GM21825 (cell line): ENCODE data around the gene COL4A6.
A peak's percentile ranks its signal among the peaks of the same experiment; 100 is the strongest.

Experiments used
- ATAC-seq: cut with Tn5 transposase; IDR thresholded peaks from one replicate; pipeline ENCODE4 v1.9.1; 2021; ENCODE audit warnings: mild to moderate bottlenecking, moderate library complexity; ENCODE audit not compliant: unreplicated experiment

Gene COL4A6

DNA sequence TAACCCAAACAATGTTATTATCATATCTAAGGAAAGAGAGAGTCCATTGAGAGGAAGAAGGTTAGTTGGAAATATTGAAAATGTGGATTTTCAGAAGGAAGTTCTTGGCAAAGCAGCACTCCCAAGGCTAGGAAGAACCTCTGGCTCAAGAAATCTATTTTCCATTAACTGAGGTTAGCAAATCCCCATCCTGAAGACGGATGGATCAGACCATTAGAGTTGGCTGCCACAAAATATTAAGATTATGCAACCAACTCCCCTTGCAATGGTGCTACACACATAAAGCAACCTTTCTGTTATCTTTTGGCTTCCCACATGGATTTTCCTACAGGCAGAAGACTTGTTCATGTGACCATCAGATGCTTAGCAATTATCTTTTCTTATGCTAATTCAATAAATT is 96.3 kb downstream of the COL4A6 start:
- ATAC-seq = no peak

DNA sequence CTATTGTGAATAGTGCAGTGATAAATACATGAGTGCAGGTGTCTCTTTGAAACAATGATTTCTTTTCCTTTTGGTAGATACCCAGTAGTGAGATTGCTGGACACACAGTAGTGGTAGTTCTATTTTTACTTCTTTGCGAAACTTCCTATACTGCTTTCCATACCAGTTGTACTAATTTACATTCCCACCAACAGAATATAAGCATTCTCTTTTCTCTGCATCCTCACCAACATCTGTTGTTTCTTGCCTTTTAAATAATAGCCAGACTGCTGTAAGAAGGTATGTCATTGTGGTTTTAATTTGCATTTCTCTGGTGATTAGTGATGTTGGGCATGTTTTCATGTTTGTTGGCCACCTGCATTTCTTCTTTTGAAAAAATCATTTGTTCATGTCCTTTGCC is 105.9 kb downstream of the COL4A6 start:
- ATAC-seq = no peak

DNA sequence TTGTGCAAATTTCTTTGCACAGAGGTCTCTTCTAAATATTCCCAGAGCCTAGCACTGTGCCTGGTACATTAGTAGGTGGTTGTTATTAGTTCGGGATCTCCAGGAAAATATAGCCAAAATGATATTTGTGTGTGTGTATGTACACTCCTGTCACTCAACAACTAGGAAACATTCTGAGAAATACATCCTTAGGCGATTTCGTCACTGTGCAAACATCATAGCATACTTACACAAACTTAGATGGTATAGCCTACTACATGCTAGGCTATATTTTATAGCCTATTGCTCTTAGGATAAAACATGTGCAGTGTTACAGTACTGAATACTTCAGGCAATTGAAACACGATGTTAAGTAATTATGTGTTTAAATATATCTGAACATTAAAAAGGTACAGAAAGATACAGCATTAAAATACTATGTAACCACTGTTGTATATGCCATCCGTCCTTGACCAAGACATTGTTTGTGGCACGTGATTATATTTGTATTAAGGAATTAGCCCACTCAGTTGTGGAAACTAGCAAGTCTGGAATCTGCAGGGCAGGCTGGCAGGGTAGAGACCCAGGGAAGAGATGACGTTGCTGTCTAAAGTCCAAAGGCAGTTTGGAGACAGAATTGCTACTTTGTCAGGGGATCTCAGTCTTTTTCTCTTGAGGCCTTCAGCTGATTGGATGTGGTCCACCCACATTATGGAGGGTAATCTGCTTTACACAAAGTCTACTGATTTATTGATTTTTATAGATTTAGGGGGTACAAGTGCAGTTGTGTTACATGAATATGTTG is 106.9 kb downstream of the COL4A6 start:
- no peak for ATAC-seq

DNA sequence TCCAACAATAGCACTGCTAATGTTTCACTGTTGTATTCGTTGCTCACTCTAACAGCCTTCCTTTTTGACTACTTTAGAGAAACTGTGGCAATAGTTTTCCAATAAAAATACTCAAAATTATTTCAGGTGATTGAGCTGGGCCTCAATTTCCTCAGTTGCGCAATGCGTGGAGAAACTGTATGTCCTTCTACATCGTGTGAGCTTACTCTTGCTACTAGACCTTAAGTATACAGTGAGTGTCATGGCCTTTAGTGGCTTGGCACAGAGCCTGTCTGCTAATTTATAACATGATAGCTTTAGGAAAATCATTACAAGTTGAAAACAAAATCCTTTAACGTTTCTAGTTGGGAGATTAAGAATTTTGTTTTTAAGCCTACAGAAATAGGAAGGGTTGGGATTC is 114.5 kb downstream of the COL4A6 start:
- ATAC-seq = no peak

DNA sequence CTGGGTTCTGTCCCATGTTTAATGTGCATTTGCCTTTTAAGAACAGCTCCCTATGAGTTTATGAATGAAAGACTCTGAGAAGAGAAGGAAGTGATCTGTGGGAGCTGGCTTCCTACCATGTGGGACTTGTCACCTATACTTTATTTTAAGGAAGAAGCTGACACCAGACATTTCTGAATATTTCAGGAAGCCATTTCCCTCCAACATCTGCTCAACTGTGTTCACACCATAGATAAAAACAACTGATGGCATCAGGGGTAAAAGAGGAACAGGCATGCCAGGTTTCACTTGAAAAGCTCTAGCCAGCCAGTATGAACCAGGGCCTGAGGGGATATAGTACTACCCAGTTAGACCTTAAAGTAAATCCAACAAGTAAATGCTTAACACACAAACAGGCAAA is 116.0 kb downstream of the COL4A6 start:
- no peak for ATAC-seq

DNA sequence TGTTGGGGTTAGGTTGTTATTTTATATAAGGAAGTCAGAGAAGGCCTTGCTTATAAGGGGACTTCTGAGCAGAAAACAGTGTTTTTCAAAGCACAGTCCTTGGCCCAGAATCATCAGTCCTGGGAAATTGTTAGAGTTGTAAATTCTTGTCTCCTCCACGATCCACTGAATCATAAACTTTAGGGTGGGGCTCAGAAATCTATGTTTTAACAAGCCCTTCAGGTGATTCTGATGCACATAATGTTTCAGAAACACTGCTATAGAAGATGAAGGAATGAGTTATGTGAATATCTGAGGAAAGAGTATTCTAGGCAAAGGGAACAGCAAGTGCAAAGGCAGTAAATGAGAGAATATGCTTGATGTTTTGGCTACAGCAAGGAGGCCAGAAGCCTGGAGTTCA is 121.8 kb downstream of the COL4A6 start:
- ATAC-seq = no peak

DNA sequence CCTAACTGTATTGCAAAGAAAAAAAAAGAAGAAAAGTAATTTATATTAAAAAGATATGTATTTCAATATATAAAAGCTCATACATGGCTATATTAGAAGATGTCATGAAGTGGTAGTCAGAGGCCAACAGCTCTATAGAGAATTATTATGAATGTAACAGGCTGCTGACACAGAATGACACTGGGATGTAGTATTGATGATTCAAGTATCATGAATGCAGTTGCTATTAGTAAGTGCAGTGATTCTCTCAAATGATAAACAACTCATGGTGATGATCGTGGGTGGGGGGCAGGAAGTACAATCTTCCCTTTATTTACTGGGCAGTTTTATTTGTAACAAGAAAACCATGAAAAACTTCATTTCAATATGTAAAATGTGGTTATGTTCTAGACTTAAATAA is 124.6 kb downstream of the COL4A6 start:
- no peak for ATAC-seq

DNA sequence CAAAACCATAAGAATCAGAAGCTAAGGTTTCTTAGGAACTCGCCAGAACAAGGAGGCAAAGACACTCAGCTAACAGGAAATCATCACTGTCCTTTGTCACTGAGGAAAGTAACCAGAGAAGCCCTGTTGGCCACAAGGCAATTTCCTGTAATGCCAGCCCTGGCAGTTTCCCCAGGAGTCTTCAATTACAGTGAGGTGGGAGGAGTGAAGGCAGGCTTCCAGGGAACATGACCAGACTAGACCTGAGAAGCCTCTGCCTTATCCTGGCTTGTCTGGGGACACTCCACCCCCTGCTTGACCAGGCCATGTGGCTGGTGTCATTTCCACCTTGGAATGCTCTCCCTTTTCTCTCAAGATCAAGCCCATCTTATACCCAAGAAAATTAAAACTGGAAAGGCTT is 125.3 kb downstream of the COL4A6 start:
- ATAC-seq = no peak

DNA sequence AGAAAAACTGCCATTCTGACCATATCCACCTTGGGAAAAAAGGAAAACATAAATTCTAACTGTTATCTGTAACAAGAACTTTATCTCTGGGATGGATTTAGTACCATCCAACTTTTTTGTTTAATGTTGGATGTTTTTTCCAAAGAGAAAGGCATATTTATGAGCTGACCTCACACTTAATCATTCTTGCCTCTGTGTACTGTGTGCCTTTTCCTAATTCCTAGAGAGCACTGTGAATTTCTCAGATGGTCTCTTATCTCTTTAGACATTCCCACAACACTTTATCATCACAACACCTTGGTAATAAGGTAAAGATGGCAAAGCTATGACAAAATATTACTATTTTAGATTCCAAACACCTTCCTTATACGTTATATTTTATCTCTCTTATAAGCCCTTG is 126.2 kb downstream of the COL4A6 start:
- ATAC-seq = no peak

DNA sequence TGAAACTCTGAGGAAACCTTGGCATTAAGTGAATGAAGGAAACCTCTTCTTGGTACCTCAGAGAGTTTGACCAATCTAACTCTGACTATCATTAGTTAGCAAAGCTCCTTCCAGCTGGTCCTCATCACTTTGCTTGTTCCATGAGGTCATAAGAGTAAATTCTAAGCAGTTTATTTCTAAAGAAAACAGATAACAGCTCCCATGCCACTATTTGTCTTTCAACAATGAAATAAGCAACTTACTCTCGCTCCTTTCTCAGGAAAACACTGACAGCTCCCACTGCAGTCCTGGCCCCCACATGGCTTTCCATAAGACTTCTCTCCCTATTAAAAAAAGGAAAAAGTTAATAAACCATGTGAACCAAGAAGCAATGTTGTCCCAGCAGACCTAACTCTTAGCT is 127.7 kb downstream of the COL4A6 start:
- no peak for ATAC-seq

DNA sequence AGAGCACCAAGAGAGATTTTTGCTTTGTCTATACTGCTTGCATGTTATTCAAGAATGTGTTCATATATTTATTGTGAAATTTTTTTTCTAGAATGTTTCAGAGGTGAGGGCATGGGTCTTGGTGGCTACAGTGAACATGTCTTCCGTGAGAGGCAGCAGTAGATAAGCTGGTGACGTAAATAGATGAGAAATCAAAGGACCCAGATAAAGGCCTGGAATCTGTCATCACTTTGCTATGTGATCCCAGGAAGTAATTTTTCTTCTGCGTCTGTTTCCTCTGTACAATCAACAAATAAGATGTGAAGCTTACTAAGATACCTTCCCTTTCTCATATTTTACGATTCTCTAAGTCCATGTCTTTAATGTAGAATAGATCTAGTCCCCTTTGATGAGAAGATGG is 129.1 kb downstream of the COL4A6 start:
- no peak for ATAC-seq

DNA sequence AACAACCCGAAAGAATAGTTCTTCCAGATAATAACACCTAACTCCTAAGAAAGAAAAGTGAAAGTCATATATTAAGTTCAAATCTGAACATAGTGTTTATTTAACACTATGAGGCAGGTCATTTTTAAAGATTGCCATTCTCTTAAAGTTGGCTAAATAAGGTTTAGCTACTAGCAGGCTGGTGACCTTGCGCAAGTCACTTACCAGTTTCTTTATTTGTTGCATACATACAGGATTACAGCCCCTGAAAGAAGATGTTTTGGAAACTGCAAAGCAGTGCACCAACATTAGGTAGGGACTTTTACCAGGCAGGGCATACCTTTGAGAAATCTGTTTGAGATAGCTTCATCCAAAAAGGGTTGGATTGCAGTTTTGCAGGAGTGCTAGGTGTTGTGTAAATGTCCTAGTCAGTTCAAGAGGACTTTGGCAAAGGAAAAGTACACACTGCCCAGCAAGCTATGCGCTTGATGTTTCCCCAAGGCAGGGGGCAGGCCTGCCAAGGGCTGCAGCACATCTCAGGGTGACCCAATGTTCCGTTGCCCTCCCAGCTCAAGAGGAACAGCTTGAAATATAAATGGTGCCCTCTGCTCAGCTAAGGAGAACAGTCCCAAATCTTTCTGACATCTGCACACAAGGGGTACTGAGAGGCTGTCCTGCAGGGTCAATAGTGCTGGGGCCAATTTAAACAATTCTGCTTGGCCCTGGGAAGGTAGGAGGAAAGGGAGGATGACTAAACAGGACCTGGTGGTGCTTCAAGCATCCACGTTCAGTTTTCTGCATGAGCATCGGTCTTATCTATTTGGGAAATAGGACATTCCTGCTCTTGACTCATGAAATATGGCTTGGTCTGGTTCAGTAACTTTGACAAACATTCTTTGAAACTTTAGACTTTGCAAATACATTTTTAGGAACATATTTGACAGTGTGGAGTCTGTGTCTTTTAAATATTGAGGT is 130.8 kb downstream of the COL4A6 start:
- ATAC-seq = no peak

DNA sequence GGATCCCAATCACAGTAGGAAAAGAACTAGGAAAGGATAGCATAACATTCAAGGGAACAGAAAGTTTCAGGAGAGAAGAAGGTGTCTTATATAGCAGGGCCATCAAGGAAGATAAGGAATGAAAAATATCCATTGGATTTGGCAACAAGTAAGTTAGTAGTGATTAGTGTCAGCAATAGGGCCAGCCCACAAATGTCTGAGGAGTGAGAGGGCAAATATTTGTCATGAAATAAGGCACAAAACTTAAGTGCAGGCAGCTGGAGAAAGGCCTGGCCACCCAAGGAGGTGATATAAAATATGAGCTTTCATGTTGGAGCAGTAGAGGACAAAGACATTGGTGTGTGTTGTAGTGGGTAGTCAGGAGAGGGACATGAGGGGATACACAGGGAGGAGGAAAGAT is 132.1 kb downstream of the COL4A6 start:
- ATAC-seq = no peak

DNA sequence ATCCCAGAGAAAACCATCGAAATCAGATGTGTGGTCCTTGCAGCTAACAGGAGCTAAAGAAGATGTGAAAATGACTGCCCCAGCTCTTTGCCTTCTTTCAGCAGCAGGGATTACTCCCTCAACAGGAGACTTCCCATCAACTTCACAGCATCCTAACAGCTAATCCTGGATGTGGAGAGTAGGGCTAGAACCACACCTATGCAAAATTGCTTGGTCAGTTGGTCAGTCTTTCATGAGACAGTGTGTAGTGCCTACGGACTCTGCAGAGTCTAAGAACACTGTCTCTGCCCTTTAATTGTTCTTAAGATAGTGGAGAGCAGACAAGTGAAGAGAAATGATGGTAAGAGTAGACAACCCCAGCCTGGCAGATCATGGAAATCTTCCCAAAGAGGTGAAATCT is 133.5 kb downstream of the COL4A6 start:
- ATAC-seq = no peak

DNA sequence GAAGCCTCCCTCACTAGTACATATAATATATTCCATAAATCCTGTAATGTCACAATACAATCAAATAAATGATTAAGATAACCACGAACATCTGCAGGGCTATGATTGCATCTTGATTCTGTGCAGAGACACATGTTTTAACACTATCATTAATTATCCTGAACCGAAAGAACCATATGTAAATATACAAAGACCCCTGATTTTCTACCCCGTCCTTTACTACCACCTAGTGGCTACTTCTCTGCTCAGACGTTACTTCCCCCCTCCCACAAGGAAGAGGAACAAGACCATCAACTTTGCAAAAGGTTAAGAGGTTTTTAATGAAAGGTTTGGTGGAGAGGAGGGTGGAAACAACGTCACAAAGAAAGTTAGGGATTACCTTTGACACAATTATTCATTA is 134.0 kb downstream of the COL4A6 start:
- no peak for ATAC-seq

DNA sequence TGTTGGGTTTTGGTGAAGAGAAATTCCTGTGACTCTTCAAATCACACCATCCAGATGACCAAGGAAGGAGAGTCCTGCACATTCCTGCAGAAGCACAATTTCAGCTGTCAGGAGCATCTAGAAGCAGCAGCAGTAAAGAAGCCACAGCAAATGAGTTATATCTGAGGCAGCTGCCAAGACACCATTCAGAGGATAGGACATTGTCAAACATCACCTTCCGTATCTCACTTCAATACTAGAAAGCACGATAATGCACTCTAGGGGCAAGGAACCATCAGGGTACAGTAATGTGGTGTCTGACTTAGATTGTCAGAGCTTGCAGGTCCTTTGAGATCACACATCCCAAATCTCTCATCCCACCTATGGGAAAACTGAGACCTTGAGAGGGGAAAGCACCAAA is 134.5 kb downstream of the COL4A6 start:
- no peak for ATAC-seq

DNA sequence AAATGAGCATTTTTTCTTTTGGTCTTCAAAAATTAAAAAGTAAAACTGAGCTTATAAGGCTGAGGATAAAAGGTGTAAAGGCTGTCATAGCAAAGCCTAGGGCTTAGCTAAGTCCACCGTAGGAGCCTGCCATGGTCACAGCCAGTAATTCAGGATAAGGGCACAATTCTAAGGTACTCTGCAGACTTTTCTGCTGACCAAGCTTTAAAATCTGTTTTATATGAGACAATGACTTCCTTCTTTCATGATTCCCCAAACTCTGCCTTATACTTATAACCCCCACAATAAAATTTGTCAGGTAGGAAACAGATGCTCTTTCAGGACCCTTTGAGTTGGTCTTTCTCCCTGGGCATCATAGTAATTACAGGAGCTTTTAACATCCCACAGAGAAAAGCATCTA is 138.5 kb downstream of the COL4A6 start:
- no peak for ATAC-seq

DNA sequence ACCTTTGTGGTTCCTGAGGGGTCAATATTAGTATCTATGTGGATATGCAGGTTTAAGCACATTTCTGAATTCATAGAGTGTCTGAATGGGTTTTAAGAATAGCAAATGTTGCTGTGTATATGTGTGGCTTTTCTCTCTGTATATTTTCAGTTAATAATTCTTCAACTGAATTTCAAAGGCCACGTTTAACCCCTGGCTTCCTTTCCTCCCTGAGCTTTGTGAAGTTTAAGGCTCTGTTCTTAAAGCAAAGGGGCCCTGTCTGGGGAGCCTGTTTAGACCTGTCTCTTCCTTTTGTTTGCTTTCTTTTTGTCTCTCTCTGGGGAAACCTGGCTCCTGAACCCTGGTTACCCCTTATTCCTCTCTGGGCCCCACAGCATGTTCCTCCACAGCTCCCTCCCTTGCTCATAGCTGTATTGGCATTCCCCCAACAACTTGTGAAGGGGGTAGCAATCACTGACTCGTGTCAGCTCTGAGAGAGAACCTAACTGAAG is 139.1 kb downstream of the COL4A6 start:
- peak; percentile 77 for ATAC-seq

DNA sequence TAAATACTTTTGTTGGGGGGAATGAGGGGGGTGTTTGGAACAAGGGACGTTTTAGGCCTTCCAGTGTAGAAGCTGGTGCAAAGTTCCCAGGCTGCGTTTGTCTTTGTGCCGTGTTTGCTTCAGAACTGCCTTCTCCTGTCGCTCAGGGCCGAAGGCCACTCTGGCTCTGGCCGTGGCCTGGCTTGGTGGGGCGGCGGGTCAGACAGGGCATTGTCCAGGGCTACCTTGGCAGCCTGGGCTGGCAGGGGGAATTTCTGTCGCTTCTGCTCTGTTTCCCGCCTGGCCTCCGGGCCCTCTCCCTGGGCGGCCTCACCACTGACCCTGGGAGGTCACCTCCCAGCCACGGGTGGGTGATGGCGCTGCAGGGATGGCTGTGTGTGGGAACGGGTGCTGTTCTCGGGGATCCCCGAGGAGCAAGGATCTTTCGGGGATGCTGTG is 140.0 kb downstream of the COL4A6 start:
- no peak for ATAC-seq

DNA sequence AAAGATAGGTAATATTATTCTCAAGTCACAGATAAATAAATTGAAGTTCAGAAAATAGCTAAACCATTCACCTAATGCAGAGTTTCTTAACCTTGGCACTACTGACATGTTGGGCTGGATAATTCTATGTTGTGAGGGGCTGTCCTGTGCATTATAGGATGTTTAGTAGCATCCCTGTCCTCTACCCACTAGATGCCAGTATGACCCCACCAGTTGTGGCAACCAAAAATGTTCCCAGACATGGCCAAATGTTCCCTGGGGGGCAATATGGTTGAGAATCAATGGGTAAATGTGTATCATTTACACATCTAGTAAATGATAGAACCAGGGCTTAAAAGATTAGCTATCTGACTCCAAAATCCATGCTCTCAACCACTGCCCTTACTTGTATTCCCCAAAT is 140.9 kb downstream of the COL4A6 start:
- ATAC-seq = no peak

DNA sequence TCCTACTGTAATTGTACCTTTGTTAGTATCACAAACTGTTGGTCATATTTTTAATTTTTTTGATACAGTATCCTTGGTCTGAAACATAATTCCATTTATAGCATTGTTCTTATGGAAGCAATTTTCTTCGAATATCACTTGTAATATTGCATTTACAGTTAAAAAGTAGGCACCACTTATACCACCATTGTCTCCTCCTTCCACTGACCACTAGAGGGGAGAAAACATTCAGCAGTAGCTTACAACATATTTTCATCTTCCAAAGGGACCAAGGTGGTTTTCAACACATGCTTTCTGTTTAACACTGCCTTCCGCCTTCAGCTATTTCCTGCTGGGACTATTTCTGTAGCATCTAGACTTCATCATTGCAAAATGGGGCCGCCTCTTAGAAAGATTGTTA is 146.2 kb downstream of the COL4A6 start:
- no peak for ATAC-seq

DNA sequence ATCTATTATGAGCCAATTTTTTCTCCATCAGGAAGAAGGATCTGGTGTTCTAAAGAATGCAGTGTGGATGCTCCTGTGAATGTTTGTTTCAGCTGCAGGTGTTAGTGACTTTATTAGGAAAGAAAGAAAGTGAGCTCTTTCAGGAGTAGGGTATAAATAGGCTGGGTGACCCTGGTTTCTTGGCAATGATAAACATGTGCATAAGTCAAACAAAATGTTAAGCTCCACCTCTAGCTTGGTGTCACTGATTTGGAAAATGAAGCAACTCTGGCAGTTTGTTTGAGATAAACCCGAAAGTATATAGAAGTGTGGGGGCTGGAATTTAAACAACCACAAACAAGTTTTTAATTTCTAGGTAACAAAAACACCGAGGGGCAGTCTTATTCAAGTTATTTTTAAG is 152.3 kb downstream of the COL4A6 start:
- no peak for ATAC-seq
